ENCODE measurements around the gene PTPN4.

PTPN4 gene

GRCh38 chr2:119749477-119750012 is 10.2 kb upstream of the PTPN4 start:
- no peak for TF ChIP-seq CSRNP3 (CRISPR knock-in tag; IDR thresholded peaks at IDR 0.05)
- no peak for TF ChIP-seq ESRRG (CRISPR knock-in tag; IDR thresholded peaks at IDR 0.05)
- TF ChIP-seq, protein P1, sequence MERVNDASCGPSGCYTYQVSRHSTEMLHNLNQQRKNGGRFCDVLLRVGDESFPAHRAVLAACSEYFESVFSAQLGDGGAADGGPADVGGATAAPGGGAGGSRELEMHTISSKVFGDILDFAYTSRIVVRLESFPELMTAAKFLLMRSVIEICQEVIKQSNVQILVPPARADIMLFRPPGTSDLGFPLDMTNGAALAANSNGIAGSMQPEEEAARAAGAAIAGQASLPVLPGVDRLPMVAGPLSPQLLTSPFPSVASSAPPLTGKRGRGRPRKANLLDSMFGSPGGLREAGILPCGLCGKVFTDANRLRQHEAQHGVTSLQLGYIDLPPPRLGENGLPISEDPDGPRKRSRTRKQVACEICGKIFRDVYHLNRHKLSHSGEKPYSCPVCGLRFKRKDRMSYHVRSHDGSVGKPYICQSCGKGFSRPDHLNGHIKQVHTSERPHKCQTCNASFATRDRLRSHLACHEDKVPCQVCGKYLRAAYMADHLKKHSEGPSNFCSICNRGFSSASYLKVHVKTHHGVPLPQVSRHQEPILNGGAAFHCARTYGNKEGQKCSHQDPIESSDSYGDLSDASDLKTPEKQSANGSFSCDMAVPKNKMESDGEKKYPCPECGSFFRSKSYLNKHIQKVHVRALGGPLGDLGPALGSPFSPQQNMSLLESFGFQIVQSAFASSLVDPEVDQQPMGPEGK (CRISPR knock-in tag; IDR thresholded peaks at IDR 0.05; ENCODE audit: borderline replicate concordance): no peak
- no peak for TF ChIP-seq ARNTL (CRISPR knock-in tag; IDR thresholded peaks at IDR 0.05; ENCODE audit: borderline replicate concordance, low read depth)
- TF ChIP-seq ZNF565 (CRISPR knock-in tag; conservative IDR thresholded peaks at IDR 0.05; ENCODE audit: low read depth): no peak
- TF ChIP-seq ZFP30 (CRISPR knock-in tag; IDR thresholded peaks at IDR 0.05): no peak
- TF ChIP-seq, protein P2, sequence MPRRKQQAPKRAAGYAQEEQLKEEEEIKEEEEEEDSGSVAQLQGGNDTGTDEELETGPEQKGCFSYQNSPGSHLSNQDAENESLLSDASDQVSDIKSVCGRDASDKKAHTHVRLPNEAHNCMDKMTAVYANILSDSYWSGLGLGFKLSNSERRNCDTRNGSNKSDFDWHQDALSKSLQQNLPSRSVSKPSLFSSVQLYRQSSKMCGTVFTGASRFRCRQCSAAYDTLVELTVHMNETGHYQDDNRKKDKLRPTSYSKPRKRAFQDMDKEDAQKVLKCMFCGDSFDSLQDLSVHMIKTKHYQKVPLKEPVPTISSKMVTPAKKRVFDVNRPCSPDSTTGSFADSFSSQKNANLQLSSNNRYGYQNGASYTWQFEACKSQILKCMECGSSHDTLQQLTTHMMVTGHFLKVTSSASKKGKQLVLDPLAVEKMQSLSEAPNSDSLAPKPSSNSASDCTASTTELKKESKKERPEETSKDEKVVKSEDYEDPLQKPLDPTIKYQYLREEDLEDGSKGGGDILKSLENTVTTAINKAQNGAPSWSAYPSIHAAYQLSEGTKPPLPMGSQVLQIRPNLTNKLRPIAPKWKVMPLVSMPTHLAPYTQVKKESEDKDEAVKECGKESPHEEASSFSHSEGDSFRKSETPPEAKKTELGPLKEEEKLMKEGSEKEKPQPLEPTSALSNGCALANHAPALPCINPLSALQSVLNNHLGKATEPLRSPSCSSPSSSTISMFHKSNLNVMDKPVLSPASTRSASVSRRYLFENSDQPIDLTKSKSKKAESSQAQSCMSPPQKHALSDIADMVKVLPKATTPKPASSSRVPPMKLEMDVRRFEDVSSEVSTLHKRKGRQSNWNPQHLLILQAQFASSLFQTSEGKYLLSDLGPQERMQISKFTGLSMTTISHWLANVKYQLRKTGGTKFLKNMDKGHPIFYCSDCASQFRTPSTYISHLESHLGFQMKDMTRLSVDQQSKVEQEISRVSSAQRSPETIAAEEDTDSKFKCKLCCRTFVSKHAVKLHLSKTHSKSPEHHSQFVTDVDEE (CRISPR knock-in tag; IDR thresholded peaks at IDR 0.05): no peak
- TF ChIP-seq ISL1 (CRISPR knock-in tag; IDR thresholded peaks at IDR 0.05): peak; percentile 62
- TF ChIP-seq CREB5 (CRISPR knock-in tag; IDR thresholded peaks at IDR 0.05; ENCODE audit: low read depth): 0 out of 2 replicates have a peak, but pooled peaks have one; percentile 9
- TF ChIP-seq TOX (CRISPR knock-in tag; IDR thresholded peaks at IDR 0.05; ENCODE audit: borderline replicate concordance): no peak
- no peak for TF ChIP-seq OSR1 (CRISPR knock-in tag; IDR thresholded peaks at IDR 0.05)
- ATAC-seq: peak; percentile 4

DNA sequence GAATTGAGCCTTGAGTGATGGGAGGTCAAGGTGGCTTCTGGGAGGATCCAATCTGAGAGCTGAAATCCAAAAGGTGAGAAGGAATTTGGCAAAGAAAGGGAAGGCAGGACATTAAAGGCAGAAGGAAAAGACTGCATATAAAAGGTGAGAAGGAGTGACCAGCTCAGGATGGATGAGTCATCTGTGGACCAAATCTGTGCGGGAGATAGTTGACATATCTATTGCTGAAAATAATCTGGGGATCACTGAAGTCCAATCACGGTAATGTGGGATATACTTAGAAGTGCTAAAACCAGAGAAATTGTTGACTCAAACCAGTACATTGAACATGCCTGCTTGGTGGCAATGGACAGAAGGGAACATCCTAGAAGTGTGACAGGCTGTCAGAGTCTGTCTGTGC is 8.0 kb upstream of the PTPN4 start:
- ATAC-seq: no peak
- TF ChIP-seq TOX (CRISPR knock-in tag; IDR thresholded peaks at IDR 0.05; ENCODE audit: borderline replicate concordance) (no peak), OSR1 (CRISPR knock-in tag; IDR thresholded peaks at IDR 0.05) (no peak), ZC3H10 (CRISPR knock-in tag; IDR thresholded peaks at IDR 0.05) (no peak), SNAI2 (CRISPR knock-in tag; IDR thresholded peaks at IDR 0.05) (no peak), POU6F1 (CRISPR knock-in tag; IDR thresholded peaks at IDR 0.05; ENCODE audit: borderline replicate concordance, low read depth) (no peak), CSDC2 (CRISPR knock-in tag; IDR thresholded peaks at IDR 0.05) (no peak), ZNF565 (CRISPR knock-in tag; conservative IDR thresholded peaks at IDR 0.05; ENCODE audit: low read depth) (no peak), ARNTL (CRISPR knock-in tag; IDR thresholded peaks at IDR 0.05; ENCODE audit: borderline replicate concordance, low read depth) (no peak), TCF4 (CRISPR knock-in tag; IDR thresholded peaks at IDR 0.05; ENCODE audit: borderline replicate concordance) (no peak), ZFP3 (CRISPR knock-in tag; IDR thresholded peaks at IDR 0.05) (no peak), ZFP30 (CRISPR knock-in tag; IDR thresholded peaks at IDR 0.05) (no peak)
- TF ChIP-seq, protein P1 (CRISPR knock-in tag; IDR thresholded peaks at IDR 0.05; ENCODE audit: borderline replicate concordance): no peak
